CD14-positive monocyte (primary cell): Measurements from ENCODE around the gene KCNAB1. TPM values are rescaled to one million over a fixed set of nuclear protein-coding genes. Genes with fewer than 3 reads are reported as not detected.

ENCODE experiments used
- DNase-seq, 3 donors: peaks; one replicate each; pipeline ENCODE4 v3.0.0-alpha.2; 2011 to 2022
- H2AFZ ChIP-seq: 2 replicates; pipeline ENCODE4 v1.6.0; 2012; ENCODE audit warnings: mild to moderate bottlenecking, low read depth, low read length, inconsistent platforms; ENCODE audit not compliant: insufficient read depth, poor library complexity, severe bottlenecking
- H3K27ac ChIP-seq, 2 donors: 1 replicate in 1 of 2; 2 replicates in 1 of 2; pipeline ENCODE4 v1.5.1; 2012 to 2013; ENCODE audit warnings: low read length in 2 of 2, control low read depth in 1 of 2, inconsistent platforms in 1 of 2, low read depth in 1 of 2, mild to moderate bottlenecking in 1 of 2
- H3K27me3 ChIP-seq, 2 donors: one replicate each; pipeline versions ENCODE4 v1.6.0 to v1.6.1; 2011 to 2013; ENCODE audit warnings: low read length in 2 of 2; ENCODE audit not compliant: control insufficient read depth in 2 of 2, insufficient read depth in 2 of 2
- H3K36me3 ChIP-seq, 2 donors: replicated peaks in 1 of 2; 1 replicate in 1 of 2; 2 replicates in 1 of 2; pipeline versions ENCODE4 v1.5.1 to v1.6.1; 2012 to 2013; ENCODE audit warnings: low read length in 2 of 2, control low read depth in 1 of 2, inconsistent platforms in 1 of 2, mild to moderate bottlenecking in 1 of 2; ENCODE audit not compliant: insufficient read depth in 2 of 2, control insufficient read depth in 1 of 2
- H3K4me1 ChIP-seq, 2 donors: 1 replicate in 1 of 2; 2 replicates in 1 of 2; pipeline versions ENCODE4 v1.5.1 to v1.6.1; 2012 to 2013; ENCODE audit warnings: low read length in 2 of 2, control low read depth in 1 of 2, inconsistent platforms in 1 of 2, mild to moderate bottlenecking in 1 of 2, moderate library complexity in 1 of 2; ENCODE audit not compliant: insufficient read depth in 2 of 2, control insufficient read depth in 1 of 2
- H3K4me2 ChIP-seq: replicated peaks from 2 replicates; pipeline ENCODE3; 2012; ENCODE audit warnings: low read length, moderate library complexity, mild to moderate bottlenecking; ENCODE audit not compliant: poor library complexity, severe bottlenecking; ENCODE audit errors: extremely low read depth
- H3K4me3 ChIP-seq, 3 experiments: fragments of 200-600 bp in 1 of 3; sonication (generic) in 1 of 3; replicated peaks in 1 of 3; 1 replicate in 2 of 3; 2 replicates in 1 of 3; pipeline ENCODE4 v1.5.1; 2011 to 2013; ENCODE audit warnings: low read length in 3 of 3, mild to moderate bottlenecking in 3 of 3, control low read depth in 2 of 3, low read depth in 2 of 3, inconsistent platforms in 1 of 3, moderate library complexity in 1 of 3
- H3K79me2 ChIP-seq: 2 replicates; pipeline ENCODE4 v1.6.0; 2012; ENCODE audit warnings: mild to moderate bottlenecking, control low read depth, inconsistent platforms, low read length, moderate library complexity; ENCODE audit not compliant: insufficient read depth
- H3K9ac ChIP-seq: 2 replicates; pipeline ENCODE4 v1.6.0; 2017; ENCODE audit warnings: low read length, mild to moderate bottlenecking; ENCODE audit not compliant: insufficient read depth, poor library complexity, severe bottlenecking
- H3K9me3 ChIP-seq, 2 donors: replicated peaks in 1 of 2; 1 replicate in 1 of 2; 2 replicates in 1 of 2; pipeline versions ENCODE4 v1.5.1 to v1.6.1; 2012 to 2013; ENCODE audit warnings: low read length in 2 of 2, control low read depth in 1 of 2; ENCODE audit not compliant: control insufficient read depth in 1 of 2, insufficient read depth in 1 of 2
- H4K20me1 ChIP-seq: 2 replicates; pipeline ENCODE4 v1.6.0; 2012; ENCODE audit warnings: mild to moderate bottlenecking, low read length, control low read depth, moderate library complexity; ENCODE audit not compliant: insufficient read depth
- H3K27ac Mint-ChIP-seq, 7 donors: one replicate each; pipeline ENCODE4 v1.8.0; 2020; ENCODE audit warnings: mild to moderate bottlenecking in 7 of 7, mixed read lengths in 7 of 7, moderate library complexity in 6 of 7, inconsistent platforms in 2 of 7
- H3K27me3 Mint-ChIP-seq, 3 donors: one replicate each; pipeline ENCODE4 v1.8.0; 2021 to 2022; ENCODE audit warnings: low read depth in 3 of 3, mild to moderate bottlenecking in 3 of 3, mixed read lengths in 3 of 3, moderate library complexity in 3 of 3, inconsistent platforms in 1 of 3
- H3K36me3 Mint-ChIP-seq, 2 donors: one replicate each; pipeline ENCODE4 v1.8.0; 2020; ENCODE audit warnings: mixed read lengths in 2 of 2, inconsistent platforms in 1 of 2, mild to moderate bottlenecking in 1 of 2
- H3K4me1 Mint-ChIP-seq: one replicate; pipeline ENCODE4 v1.8.0; 2020; ENCODE audit warnings: mild to moderate bottlenecking, mixed read lengths
- H3K4me3 Mint-ChIP-seq, 2 donors: one replicate each; pipeline ENCODE4 v1.8.0; 2020; ENCODE audit warnings: mild to moderate bottlenecking in 2 of 2, mixed read lengths in 2 of 2, moderate library complexity in 1 of 2
- H3K9me3 Mint-ChIP-seq, 7 donors: one replicate each; pipeline ENCODE4 v1.8.0; 2020 to 2022; ENCODE audit warnings: mixed read lengths in 7 of 7, mild to moderate bottlenecking in 6 of 7, moderate library complexity in 6 of 7, inconsistent platforms in 2 of 7
- CTCF ChIP-seq: fragments of 200-600 bp; IDR thresholded peaks from one replicate; pipeline ENCODE4 v1.8.0; 2022; ENCODE audit warnings: antibody characterized with exemption, mild to moderate bottlenecking
- WGBS: methylation state at CpG from one replicate; pipeline ENCODE4 v1.1.5; 2013; ENCODE audit warnings: missing lambda C conversion rate; ENCODE audit not compliant: insufficient coverage; 5-methylcytosine and 5-hydroxymethylcytosine counted together
- intact Hi-C, 2 donors: fragments of 100-400 bp; cut with micrococcal nuclease; formaldehyde crosslinking; loops; one replicate each; pipeline versions ENCODE4 v1.15.0 to v1.15.1; 2023
- polyA plus RNA-seq, 3 donors: library from polyadenylated mRNA; depleted of rRNA in 1 of 3; unstranded in 2 of 3; stranded (reverse) in 1 of 3; fragments of 300-500 nt in 2 of 3; fragments of >200 nt in 1 of 3; fragmentation: Illumina TruSeq in 2 of 3; gene quantifications; 1 replicate in 2 of 3; 2 replicates in 1 of 3; pipeline ENCODE4 v1.2.3, GENCODE V29; 2012 to 2021

The KCNAB1 gene
- polyA plus RNA-seq, 3 donors: 0.08 to 0.14 TPM; not detected in 1

GRCh38 chr3:156109989-156110388, 10.4 kb upstream of the KCNAB1 start:
- 95% methylated on average over 8 of the region's 9 CpGs for WGBS
- Histone ChIP-seq H3K27me3 (no peaks in the 10 kb centered on the region), H3K9me3 (no peaks in the 10 kb centered on the region), H3K9ac (no peak overlapping the region), H3K4me3 (no peak overlapping the region), H3K27ac (no peak overlapping the region), H2AFZ (no peak overlapping the region), H3K79me2 (no peaks in the 10 kb centered on the region), H3K4me2 (no peak overlapping the region), H4K20me1 (no peaks in the 10 kb centered on the region), H3K36me3 (no peaks in the 10 kb centered on the region), H3K4me1 (no peaks in the 10 kb centered on the region)
- no peak for TF ChIP-seq CTCF
- DNase-seq: no peak
- intact Hi-C loops: no loop called here
- Mint-ChIP-seq H3K27ac (peak overlapping the region in 2 of 7 donors; percentile 12 to 16), H3K9me3 (peaks cover 0 to 3% (median 0%) of the 10 kb centered on the region in 7 donors), H3K27me3 (peaks cover 0 to 2% (median 0%) of the 10 kb centered on the region in 3 donors), H3K36me3 (no peaks in the 10 kb centered on the region), H3K4me1 (no peaks in the 10 kb centered on the region), H3K4me3 (no peak overlapping the region)

DNA sequence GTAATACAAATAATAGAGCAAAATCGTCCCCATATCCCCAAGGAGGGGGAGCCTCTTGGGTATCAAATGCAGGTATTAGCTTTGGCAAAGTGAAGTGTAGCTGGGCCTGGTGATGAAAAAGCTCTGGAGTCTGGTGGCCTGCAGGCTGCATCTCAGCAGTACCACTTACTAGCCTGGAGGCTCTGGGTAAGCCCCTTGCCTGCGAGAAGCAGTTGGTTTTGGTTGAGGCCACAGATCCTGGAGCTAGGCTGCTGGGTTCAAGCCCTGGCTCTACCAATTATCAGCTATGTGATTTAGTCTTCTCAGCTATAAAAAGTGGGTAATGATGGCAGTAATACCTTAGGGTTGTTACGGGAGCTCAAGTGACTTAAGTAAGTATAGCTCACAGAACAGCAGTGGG, 6.1 kb downstream of the KCNAB1 start:
- Histone ChIP-seq H3K4me1 (no peaks in the 10 kb centered on the region), H2AFZ (no peak overlapping the region), H3K27ac (no peak overlapping the region), H3K4me2 (no peak overlapping the region), H3K27me3 (no peaks in the 10 kb centered on the region), H3K36me3 (no peaks in the 10 kb centered on the region), H3K79me2 (no peaks in the 10 kb centered on the region), H3K4me3 (no peak overlapping the region), H3K9me3 (no peaks in the 10 kb centered on the region), H3K9ac (no peak overlapping the region), H4K20me1 (no peaks in the 10 kb centered on the region)
- intact Hi-C loops: no loop called here
- Mint-ChIP-seq H3K27me3 (peaks cover 2 to 4% (median 2%) of the 10 kb centered on the region in 3 donors), H3K9me3 (no peaks in the 10 kb centered on the region), H3K4me3 (no peak overlapping the region), H3K4me1 (no peaks in the 10 kb centered on the region), H3K27ac (no peak overlapping the region), H3K36me3 (no peaks in the 10 kb centered on the region)
- DNase-seq: no peak
- no peak for TF ChIP-seq CTCF
- WGBS: 100% methylated on average over 1 of the region's 3 CpGs
